Vagina (tissue), 2 donors: ENCODE measurements around the gene C17orf113. TPM values are rescaled to one million over a fixed set of nuclear protein-coding genes. Genes with fewer than 3 reads are reported as not detected.
A peak's percentile ranks its signal among the peaks of the same experiment; 100 is the strongest.

Experiments
- DNase-seq, 2 donors: peaks; one replicate each; pipeline ENCODE4 v3.0.0-alpha.2; 2017; ENCODE audit errors: extremely low spot score in 2 of 2
- H3K27ac ChIP-seq: fragments of 200-600 bp; sonication (generic); one replicate; pipeline ENCODE4 v1.5.1; 2019
- H3K27me3 ChIP-seq: fragments of 200-600 bp; sonication (generic); one replicate; pipeline ENCODE4 v1.5.1; 2019
- H3K36me3 ChIP-seq, 2 donors: fragments of 200-600 bp; sonication (generic); one replicate each; pipeline ENCODE4 v1.5.1; 2017 to 2019
- H3K4me1 ChIP-seq: fragments of 200-600 bp; sonication (generic); one replicate; pipeline ENCODE4 v1.5.1; 2019
- H3K4me3 ChIP-seq, 2 donors: fragments of 200-600 bp; sonication (generic); 1 replicate in 1 of 2; 2 replicates in 1 of 2; pipeline ENCODE4 v1.5.1; 2016 to 2019
- H3K9me3 ChIP-seq: fragments of 200-600 bp; sonication (generic); one replicate; pipeline ENCODE4 v1.5.1; 2019
- POLR2A ChIP-seq, 2 donors: fragments of 450-650 bp; IDR thresholded peaks; one replicate each; pipeline ENCODE4 v1.6.1; 2017; ENCODE audit warnings: antibody characterized with exemption in 2 of 2, mild to moderate bottlenecking in 2 of 2, moderate library complexity in 2 of 2
- POLR2AphosphoS5 ChIP-seq, 2 donors: sonication (generic); formaldehyde crosslinking; IDR thresholded peaks; one replicate each; pipeline ENCODE4 v1.9.0; 2017; ENCODE audit warnings: antibody characterized with exemption in 2 of 2, mild to moderate bottlenecking in 2 of 2, low read depth in 1 of 2; ENCODE audit not compliant: insufficient read depth in 1 of 2
- intact Hi-C: fragments of 100-400 bp; cut with DNase I; formaldehyde crosslinking; loops from one replicate; pipeline ENCODE4 v1.15.1; 2023
- total RNA-seq: library from RNA; depleted of rRNA; stranded (reverse); fragments of >200 nt; gene quantifications from one replicate; pipeline ENCODE4 v1.2.3, GENCODE V29; 2016
- TF ChIP-seq, protein P1 (sequence below), 3 experiments: fragments of 450-650 bp in 2 of 3; fragments of 200-600 bp in 1 of 3; sonication (generic) in 1 of 3; IDR thresholded peaks; one replicate each; pipeline ENCODE4 v1.5.1; 2017 to 2019; ENCODE audit warnings: antibody characterized with exemption in 3 of 3, mild to moderate bottlenecking in 2 of 3, moderate library complexity in 2 of 3

The C17orf113 gene
- total RNA-seq, 1 donor from 2014 or later = 0.49 TPM

DNA sequence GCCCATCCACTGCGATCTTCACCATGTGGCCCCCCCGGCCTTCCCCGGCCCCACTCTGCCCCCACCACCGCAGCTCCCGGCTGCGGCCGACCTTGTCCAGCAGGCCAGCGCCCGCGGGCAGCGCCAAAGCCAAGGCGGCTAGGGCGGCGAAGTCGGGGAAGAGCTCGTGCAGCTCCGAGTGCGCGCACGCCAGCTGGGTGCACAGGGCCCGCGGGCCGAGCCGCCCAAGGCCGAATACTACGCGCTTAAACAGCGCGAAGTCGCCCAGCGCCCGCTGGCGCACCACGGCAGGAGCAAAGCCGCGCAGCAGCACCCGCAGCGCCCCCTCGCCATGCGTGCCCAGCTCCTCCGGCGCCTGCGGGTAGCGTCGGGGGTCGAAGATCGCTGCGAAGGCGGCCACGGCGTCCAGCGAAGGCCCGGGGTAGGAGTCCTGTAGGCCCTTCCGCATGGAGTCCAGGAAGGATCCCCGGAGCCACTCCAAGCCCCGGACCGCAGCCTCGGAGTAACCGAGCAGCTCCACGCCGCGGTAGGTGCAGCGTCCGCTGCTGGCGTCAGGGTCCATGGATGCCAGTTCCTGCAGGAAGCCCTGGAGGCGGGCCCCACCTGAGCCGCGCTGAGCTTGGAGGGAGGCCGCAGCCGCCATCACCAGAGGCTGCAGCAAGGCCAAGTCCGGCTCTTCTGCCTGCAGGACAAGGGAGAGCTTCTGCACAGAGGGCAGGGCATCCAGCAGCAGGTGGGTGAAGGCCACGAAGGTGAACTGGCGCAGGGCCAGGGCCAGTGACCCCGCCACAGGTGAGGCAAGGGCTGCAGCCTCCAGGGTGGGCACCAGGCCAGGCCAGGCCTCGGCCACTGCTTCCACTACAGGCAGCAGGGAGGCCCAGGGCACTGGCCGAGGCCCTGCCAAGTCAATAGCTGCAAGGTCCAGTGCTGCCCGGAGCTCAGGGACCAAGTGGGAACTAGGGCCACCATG lies 10.3 kb downstream of the C17orf113 start:
- H3K27me3 ChIP-seq = no peaks in the 10 kb centered on the region
- H3K36me3 ChIP-seq = no peaks in the 10 kb centered on the region
- H3K4me1 ChIP-seq = no peaks in the 10 kb centered on the region
- intact Hi-C loops = no loop called here
- H3K4me3 ChIP-seq = peak overlapping the region in 1 of 2 donors; percentile 7
- TF ChIP-seq POLR2AphosphoS5 (IDR thresholded peaks at IDR 0.05; ENCODE audit: insufficient read depth in 1 of 2, low read depth in 1 of 2) = no peak
- TF ChIP-seq, protein P1, sequence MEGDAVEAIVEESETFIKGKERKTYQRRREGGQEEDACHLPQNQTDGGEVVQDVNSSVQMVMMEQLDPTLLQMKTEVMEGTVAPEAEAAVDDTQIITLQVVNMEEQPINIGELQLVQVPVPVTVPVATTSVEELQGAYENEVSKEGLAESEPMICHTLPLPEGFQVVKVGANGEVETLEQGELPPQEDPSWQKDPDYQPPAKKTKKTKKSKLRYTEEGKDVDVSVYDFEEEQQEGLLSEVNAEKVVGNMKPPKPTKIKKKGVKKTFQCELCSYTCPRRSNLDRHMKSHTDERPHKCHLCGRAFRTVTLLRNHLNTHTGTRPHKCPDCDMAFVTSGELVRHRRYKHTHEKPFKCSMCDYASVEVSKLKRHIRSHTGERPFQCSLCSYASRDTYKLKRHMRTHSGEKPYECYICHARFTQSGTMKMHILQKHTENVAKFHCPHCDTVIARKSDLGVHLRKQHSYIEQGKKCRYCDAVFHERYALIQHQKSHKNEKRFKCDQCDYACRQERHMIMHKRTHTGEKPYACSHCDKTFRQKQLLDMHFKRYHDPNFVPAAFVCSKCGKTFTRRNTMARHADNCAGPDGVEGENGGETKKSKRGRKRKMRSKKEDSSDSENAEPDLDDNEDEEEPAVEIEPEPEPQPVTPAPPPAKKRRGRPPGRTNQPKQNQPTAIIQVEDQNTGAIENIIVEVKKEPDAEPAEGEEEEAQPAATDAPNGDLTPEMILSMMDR (IDR thresholded peaks at IDR 0.05) = no peak
- no peak for TF ChIP-seq POLR2A (IDR thresholded peaks at IDR 0.05)
- no peak for DNase-seq
- H3K9me3 ChIP-seq = no peaks in the 10 kb centered on the region
- H3K27ac ChIP-seq = no peak overlapping the region

DNA sequence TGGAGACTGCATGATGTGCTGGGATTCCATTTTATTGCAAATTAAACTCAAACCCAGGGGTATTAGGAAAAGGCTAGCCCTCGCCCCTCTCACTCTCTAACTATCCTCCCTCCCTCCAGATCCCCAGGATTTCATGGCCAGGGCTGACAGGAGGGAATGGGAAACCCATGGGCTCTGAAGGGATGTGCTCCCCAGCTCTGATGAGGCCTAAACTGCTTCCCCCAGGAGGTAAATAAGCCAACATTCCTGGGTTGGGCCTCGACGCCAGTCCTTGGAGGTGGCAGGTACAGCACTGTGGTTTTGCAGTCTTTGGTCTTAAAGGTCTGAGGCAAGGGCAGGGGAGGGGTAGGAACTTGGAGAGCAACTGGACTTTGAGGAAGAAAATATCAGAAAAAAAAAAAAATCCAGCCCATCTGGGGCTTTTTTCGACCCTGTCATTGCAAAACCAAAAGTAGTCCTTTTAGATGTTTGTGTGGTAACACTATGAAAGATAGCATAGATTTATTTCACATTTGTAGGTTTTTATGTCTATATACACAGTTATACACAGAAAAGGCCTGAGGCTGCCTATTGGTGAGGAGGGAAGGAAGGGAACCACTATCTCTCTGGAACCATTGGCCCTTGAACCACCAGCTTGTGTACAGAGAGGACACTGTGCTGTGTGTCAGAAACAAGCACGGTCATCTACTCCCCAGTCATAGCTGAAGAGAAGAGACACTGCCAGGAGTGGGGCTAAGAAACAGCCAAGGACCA lies 12.0 kb downstream of the C17orf113 start:
- Histone ChIP-seq H3K27me3 (no peaks in the 10 kb centered on the region), H3K36me3 (no peaks in the 10 kb centered on the region), H3K4me1 (no peaks in the 10 kb centered on the region), H3K27ac (no peak overlapping the region), H3K9me3 (no peaks in the 10 kb centered on the region), H3K4me3 (no peak overlapping the region)
- intact Hi-C loops = no loop called here
- no peak for TF ChIP-seq POLR2A (IDR thresholded peaks at IDR 0.05)
- TF ChIP-seq POLR2AphosphoS5 (IDR thresholded peaks at IDR 0.05; ENCODE audit: insufficient read depth in 1 of 2, low read depth in 1 of 2) = no peak
- TF ChIP-seq, protein P1 (IDR thresholded peaks at IDR 0.05) = no peak
- DNase-seq = no peak

DNA sequence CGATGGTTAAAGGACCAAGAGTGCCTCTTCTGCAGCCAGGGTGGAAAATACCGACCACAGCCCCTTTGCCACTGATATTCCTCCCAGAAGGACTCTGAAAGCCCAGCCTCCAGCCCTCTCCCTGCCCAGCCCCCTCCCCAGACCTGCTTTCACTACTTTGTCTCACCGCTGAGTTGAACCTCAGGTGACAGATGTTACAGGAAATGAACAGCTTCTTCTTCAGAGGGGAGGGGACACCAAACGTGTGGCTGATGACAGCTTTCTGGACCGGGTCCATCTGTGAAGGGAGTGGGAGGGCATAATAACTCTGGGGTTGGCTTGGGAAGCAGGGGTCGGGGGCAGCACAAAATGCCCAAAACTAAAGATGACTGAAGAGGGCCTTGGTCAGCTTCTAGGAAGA lies 16.3 kb downstream of the C17orf113 start:
- no peak overlapping the region for H3K27ac ChIP-seq
- TF ChIP-seq POLR2AphosphoS5 (IDR thresholded peaks at IDR 0.05; ENCODE audit: insufficient read depth in 1 of 2, low read depth in 1 of 2) = no peak
- TF ChIP-seq, protein P1 (IDR thresholded peaks at IDR 0.05) = no peak
- no peak for TF ChIP-seq POLR2A (IDR thresholded peaks at IDR 0.05)
- no peaks in the 10 kb centered on the region for H3K4me1 ChIP-seq
- no peaks in the 10 kb centered on the region for H3K36me3 ChIP-seq
- H3K27me3 ChIP-seq = no peaks in the 10 kb centered on the region
- no peaks in the 10 kb centered on the region for H3K9me3 ChIP-seq
- no peak overlapping the region for H3K4me3 ChIP-seq
- no peak for DNase-seq
- intact Hi-C loops = no loop called here

DNA sequence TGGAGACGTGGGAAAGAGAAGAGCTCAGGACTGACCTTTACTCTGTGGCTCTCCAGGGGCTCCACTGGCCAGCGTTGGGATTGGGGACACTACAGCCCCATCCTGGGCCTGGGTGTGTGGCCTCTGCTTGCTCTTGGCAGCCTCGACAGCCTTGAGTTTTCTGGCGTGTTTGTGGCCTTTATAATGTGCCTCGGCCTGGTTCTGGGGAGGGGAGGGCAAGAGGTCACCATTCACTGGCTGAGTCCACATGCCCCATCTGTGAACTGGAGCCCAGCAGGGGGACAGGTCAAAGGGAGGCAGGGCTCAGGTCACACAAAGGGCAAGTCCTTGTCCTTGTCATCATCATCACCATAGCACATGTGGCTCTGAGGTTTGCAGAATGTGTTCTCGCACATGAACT lies 18.8 kb downstream of the C17orf113 start:
- DNase-seq = no peak
- Histone ChIP-seq H3K27ac (no peak overlapping the region), H3K4me3 (no peak overlapping the region), H3K9me3 (no peaks in the 10 kb centered on the region), H3K27me3 (no peaks in the 10 kb centered on the region), H3K36me3 (no peaks in the 10 kb centered on the region), H3K4me1 (no peaks in the 10 kb centered on the region)
- intact Hi-C loops = no loop called here
- TF ChIP-seq, protein P1 (IDR thresholded peaks at IDR 0.05) = no peak
- TF ChIP-seq POLR2A (IDR thresholded peaks at IDR 0.05) (no peak), POLR2AphosphoS5 (IDR thresholded peaks at IDR 0.05; ENCODE audit: insufficient read depth in 1 of 2, low read depth in 1 of 2) (no peak)
